Cardiac septum (tissue), 1 donor: Measurements from ENCODE around the gene EFHC1. TPM values are rescaled to one million over a fixed set of nuclear protein-coding genes. Genes with fewer than 3 reads are reported as not detected.

Experiments used
- DNase-seq: peaks from one replicate; pipeline ENCODE4 v3.0.0-alpha.2; 2020; ENCODE audit warnings: low spot score
- intact Hi-C: fragments of 100-400 bp; cut with DNase I; formaldehyde crosslinking; loops from one replicate; pipeline ENCODE4 v1.14.0; 2022
- total RNA-seq: library from RNA; stranded (reverse); fragmentation: NEBNext Ultra II Directional; extraction: Animal tissue kit (Norgen Biotek cat#: 25700); gene quantifications from one replicate; pipeline ENCODE4 v1.2.1, GENCODE V29; 2021
- donor health status: DM: no; HTN: no; CAD: no.

EFHC1 gene
- total RNA-seq, 1 donor from 2014 or later: 6.2 TPM

- DNase-seq: no peak
- intact Hi-C loops: no loop called here
Measured at GRCh38 chr6:52394251-52394666, 25.9 kb upstream of the EFHC1 start.

- no peak for DNase-seq
- intact Hi-C loops: loop anchor here (5.0 kb wide), 1 partner anchor 34 kb away; the partner anchor contains the start of gene PAQR8
Measured at GRCh38 chr6:52395969-52396368, 24.2 kb upstream of the EFHC1 start.

GRCh38 chr6:52399511-52400312 is 20.4 kb upstream of the EFHC1 start:
- intact Hi-C loops: loop anchor here (1.0 to 5.0 kb wide), 2 partner anchors 37 to 114 kb away; partner anchors contain the start of gene PAQR8
- no peak for DNase-seq

- intact Hi-C loops: no loop called here
- no peak for DNase-seq
Measured at GRCh38 chr6:52400313-52401041, 19.7 kb upstream of the EFHC1 start.

GRCh38 chr6:52403086-52403485 is 17.1 kb upstream of the EFHC1 start:
- intact Hi-C loops: no loop called here
- no peak for DNase-seq

GRCh38 chr6:52403627-52404026 is 16.5 kb upstream of the EFHC1 start:
- no peak for DNase-seq

GRCh38 chr6:52405243-52405642 is 14.9 kb upstream of the EFHC1 start:
- intact Hi-C loops: no loop called here
- no peak for DNase-seq

More at GRCh38 chr6:52403627-52404026, 16.5 kb upstream of the EFHC1 start:
- intact Hi-C loops: no loop called here

- no peak for DNase-seq
- intact Hi-C loops: no loop called here
Measured at GRCh38 chr6:52407467-52407866, 12.7 kb upstream of the EFHC1 start.

GRCh38 chr6:52409499-52409898 is 10.6 kb upstream of the EFHC1 start:
- DNase-seq: no peak
- intact Hi-C loops: no loop called here

- intact Hi-C loops: no loop called here
- DNase-seq: no peak
Measured at GRCh38 chr6:52410979-52411378, 9.2 kb upstream of the EFHC1 start.

- DNase-seq: no peak
Measured at GRCh38 chr6:52411911-52412310, 8.2 kb upstream of the EFHC1 start.

GRCh38 chr6:52415333-52415732 is 4.8 kb upstream of the EFHC1 start:
- DNase-seq: no peak
- intact Hi-C loops: loop anchor here (5.0 kb wide), 1 partner anchor 642 kb away; no protein-coding TSS in a partner anchor

More at GRCh38 chr6:52411911-52412310, 8.2 kb upstream of the EFHC1 start:
- intact Hi-C loops: no loop called here

- no peak for DNase-seq
- intact Hi-C loops: loop anchor here (1.0 to 5.0 kb wide), 5 partner anchors 83 to 641 kb away; no protein-coding TSS in a partner anchor
Measured at GRCh38 chr6:52415917-52416628, 4.1 kb upstream of the EFHC1 start.

GRCh38 chr6:52416629-52417151 is 3.5 kb upstream of the EFHC1 start:
- intact Hi-C loops: loop anchor here (1.0 to 5.0 kb wide), 5 partner anchors 82 to 641 kb away; no protein-coding TSS in a partner anchor
- no peak for DNase-seq

- DNase-seq: no peak
- intact Hi-C loops: loop anchor here (2.0 to 5.0 kb wide), 4 partner anchors 81 to 640 kb away; no protein-coding TSS in a partner anchor
Measured at GRCh38 chr6:52417675-52418111, 2.4 kb upstream of the EFHC1 start.

- intact Hi-C loops: loop anchor here (5.0 kb wide), 1 partner anchor 639 kb away; no protein-coding TSS in a partner anchor
- DNase-seq: no peak
Measured at GRCh38 chr6:52418606-52419005, 1.5 kb upstream of the EFHC1 start.

GRCh38 chr6:52420668-52421358 is 671 bp downstream of the EFHC1 start:
- no peak for DNase-seq
- intact Hi-C loops: loop anchor here (1.0 kb wide), 1 partner anchor 156 kb away; the partner anchor contains the start of gene TRAM2

GRCh38 chr6:52422156-52422555 is 2.0 kb downstream of the EFHC1 start:
- DNase-seq: no peak
- intact Hi-C loops: no loop called here

- DNase-seq: no peak
- intact Hi-C loops: no loop called here
Measured at GRCh38 chr6:52423448-52423847, 3.3 kb downstream of the EFHC1 start.
